Measurements from ENCODE around the gene MREG.

MREG gene

GRCh38 chr2:216057688-216058193, 44.4 kb upstream of the MREG start:
- no peaks in the 10 kb centered on the region for H3K4me1 ChIP-seq (ENCODE audit: control insufficient read depth, insufficient read depth, low read length)
- no peak overlapping the region for H3K4me3 ChIP-seq (ENCODE audit: low read depth, low read length)
- TF ChIP-seq ZNF473 (tag by site-specific recombination; IDR thresholded peaks at IDR 0.05) (no peak), ZNF10 (tag by site-specific recombination; IDR thresholded peaks at IDR 0.05) (no peak), ZNF776 (tag by site-specific recombination; IDR thresholded peaks at IDR 0.05; ENCODE audit: borderline replicate concordance) (no peak), ZNF114 (tag by site-specific recombination; IDR thresholded peaks at IDR 0.05) (no peak)
- no peaks in the 10 kb centered on the region for H3K9me3 ChIP-seq (ENCODE audit: control insufficient read depth, insufficient read depth, low read depth, low read length)
- H3K36me3 ChIP-seq (ENCODE audit: control insufficient read depth in 2 of 2, insufficient read depth in 1 of 2, low read length in 2 of 2) = peaks cover 17 to 35% of the 10 kb centered on the region in 2 experiments
- H3K27ac ChIP-seq (ENCODE audit: extremely low read depth, low read depth, low read length) = no peak overlapping the region
- CTCF ChIA-PET = no interaction called here
- POLR2A ChIA-PET = no interaction called here

- H3K4me1 ChIP-seq (ENCODE audit: control insufficient read depth, insufficient read depth, low read length) = no peaks in the 10 kb centered on the region
- H3K4me3 ChIP-seq (ENCODE audit: low read depth, low read length) = no peak overlapping the region
- no peak overlapping the region for H3K27ac ChIP-seq (ENCODE audit: extremely low read depth, low read depth, low read length)
- no peak for TF ChIP-seq ZNF214 (tag by site-specific recombination; IDR thresholded peaks at IDR 0.05; ENCODE audit: borderline replicate concordance)
- no peak for TF ChIP-seq ZNF19 (tag by site-specific recombination; IDR thresholded peaks at IDR 0.05; ENCODE audit: low read depth)
- TF ChIP-seq ZNF266 (tag by site-specific recombination; IDR thresholded peaks at IDR 0.05; ENCODE audit: low read depth) = no peak
- TF ChIP-seq HOXA7 (CRISPR knock-in tag; IDR thresholded peaks at IDR 0.05; ENCODE audit: borderline replicate concordance) = no peak
- no peak for TF ChIP-seq ZNF639 (tag by site-specific recombination; IDR thresholded peaks at IDR 0.05)
- TF ChIP-seq PRDM4 (tag by site-specific recombination; IDR thresholded peaks at IDR 0.05) = no peak
- TF ChIP-seq ZFP37 (tag by site-specific recombination; IDR thresholded peaks at IDR 0.05) = no peak
- no peak for TF ChIP-seq ZNF404 (tag by site-specific recombination; IDR thresholded peaks at IDR 0.05)
- no peak for TF ChIP-seq PBX3 (CRISPR knock-in tag; IDR thresholded peaks at IDR 0.05)
- TF ChIP-seq ZNF518A (tag by site-specific recombination; conservative IDR thresholded peaks at IDR 0.05; ENCODE audit: low read depth) = no peak
- TF ChIP-seq ZNF785 (tag by site-specific recombination; IDR thresholded peaks at IDR 0.05) = no peak
- peaks cover 15 to 32% of the 10 kb centered on the region in 2 experiments; a peak in 2 of 3 replicates for H3K36me3 ChIP-seq (ENCODE audit: control insufficient read depth in 2 of 2, insufficient read depth in 1 of 2, low read length in 2 of 2)
- no peaks in the 10 kb centered on the region for H3K9me3 ChIP-seq (ENCODE audit: control insufficient read depth, insufficient read depth, low read depth, low read length)
- CTCF ChIA-PET = interaction anchor here (0.5 kb wide), 1 partner anchor 32 kb away, joined by 3 read pairs; no protein-coding TSS in a partner anchor
- POLR2A ChIA-PET = no interaction called here
Observed at GRCh38 chr2:216056739-216057138, 43.4 kb upstream of the MREG start.

All from HEK293 (cell line).